HG02642 (cell line): ENCODE results near the gene DHRSX.
"Not testable (repeated sequence)": the region's sequence is repeated elsewhere in the genome, so short reads cannot be mapped to it uniquely, and the experiment has no call there.

ENCODE experiments used
- ATAC-seq: cut with Tn5 transposase; IDR thresholded peaks from one replicate; pipeline ENCODE4 v1.9.1; 2021; ENCODE audit warnings: mild to moderate bottlenecking; ENCODE audit not compliant: unreplicated experiment, poor library complexity

Gene DHRSX

DNA sequence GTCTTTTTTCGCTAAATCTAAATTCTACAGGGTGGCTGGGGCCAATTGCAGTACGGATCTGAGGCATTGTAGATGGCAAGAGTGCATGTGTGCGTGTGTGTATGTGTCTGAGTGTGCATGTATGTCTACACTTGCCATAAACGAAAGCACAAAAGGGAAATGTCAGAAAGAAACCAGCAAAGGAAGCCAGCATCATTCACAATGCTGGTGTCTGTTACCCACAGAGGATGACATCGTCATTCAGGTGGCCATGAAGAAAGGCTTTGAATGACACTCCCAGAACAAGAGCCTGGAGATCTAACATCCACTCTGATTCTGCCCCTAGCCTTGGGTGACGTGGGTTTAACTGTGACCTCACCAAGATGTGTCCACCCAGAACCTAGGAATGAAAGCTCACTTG is 124.6 kb downstream of the DHRSX start:
- no peak for ATAC-seq

DNA sequence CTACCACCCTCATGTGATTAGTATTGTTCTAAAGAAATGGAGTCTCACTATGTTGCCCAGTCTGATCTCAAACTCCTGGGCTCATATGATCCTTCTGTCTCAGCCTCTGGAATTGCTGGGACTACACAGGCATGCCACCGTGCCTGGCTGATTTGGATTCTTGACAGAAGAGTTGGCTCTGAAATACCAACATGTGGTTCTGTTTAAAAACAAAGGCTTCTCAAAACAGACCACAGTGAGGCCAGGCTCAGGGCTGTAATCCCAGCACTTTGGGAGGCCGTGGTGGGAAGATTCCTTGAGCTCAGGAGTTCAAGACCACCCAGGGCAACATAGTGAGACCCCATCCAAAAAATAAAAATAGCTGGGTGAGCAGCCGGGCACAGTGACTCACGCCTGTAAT is 126.7 kb downstream of the DHRSX start:
- ATAC-seq = no peak

DNA sequence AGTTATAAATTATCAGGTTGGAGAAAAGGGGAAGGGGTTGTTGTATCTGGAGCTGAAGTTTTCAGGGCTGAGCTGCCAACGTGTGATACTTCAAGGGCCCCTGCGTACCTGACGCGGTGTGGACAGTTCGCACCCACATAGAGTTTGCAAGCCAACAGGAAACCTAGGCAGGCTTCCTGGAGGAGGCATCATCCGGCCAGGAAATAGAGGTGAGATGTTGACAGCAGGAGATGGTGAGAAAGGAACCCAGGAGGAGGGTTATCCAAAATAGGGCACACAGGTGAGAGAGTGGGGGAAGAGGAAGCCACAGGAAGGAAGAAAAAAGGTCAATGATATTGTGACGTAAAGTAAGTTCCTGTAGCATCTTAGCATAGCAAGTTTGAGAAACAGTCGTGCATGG is 127.2 kb downstream of the DHRSX start:
- no peak for ATAC-seq

DNA sequence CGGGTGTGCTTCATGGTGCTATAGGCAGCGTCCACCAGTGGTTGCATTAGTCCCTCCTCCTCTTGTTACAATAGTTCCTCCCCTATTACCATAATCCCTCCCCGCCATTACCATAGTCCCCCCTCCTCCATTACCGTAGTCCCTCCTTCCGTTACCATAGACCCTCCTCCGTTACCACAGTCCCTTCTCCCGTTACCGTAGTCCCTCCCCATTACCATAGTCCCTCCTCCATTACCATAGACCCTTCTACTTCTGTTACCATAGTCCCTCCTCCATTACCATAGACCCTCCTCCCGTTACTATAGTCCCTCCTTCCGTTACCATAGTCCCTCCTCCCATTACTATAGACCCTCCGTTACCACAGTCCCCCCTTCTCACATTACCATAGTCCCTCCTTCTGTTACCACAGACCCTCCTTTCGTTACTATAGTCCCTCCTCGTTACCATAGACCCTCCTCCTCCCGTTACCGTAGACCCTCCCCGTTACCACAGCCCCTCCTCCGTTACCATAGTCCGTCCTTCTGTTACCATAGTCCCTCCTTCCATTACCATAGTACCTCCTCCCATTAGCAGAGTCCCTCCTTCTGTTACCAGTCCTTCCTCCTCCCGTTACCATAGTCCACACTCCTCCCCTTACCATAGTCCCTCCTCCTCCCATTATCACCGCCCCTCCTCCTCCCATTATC is 129.6 kb downstream of the DHRSX start:
- ATAC-seq = no peak

DNA sequence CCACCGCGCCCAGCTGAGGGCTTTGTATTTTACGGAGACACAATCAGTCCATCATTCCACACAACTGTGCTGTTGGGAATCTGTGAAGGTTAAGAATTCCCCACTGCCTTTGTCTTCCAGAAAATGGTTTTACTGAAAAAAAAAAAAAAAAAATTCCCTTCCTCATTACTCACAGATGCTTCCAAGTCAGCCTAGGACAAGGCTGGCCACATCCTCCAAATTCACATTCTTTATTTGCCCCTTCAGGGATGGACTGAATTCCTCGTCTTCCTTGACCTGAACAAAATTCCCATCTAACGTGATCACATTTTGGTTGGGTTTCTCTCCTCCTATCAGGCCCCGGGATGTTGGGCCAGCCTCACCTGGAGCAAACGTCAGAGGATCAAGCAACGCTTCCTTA is 130.3 kb downstream of the DHRSX start:
- ATAC-seq = no peak

DNA sequence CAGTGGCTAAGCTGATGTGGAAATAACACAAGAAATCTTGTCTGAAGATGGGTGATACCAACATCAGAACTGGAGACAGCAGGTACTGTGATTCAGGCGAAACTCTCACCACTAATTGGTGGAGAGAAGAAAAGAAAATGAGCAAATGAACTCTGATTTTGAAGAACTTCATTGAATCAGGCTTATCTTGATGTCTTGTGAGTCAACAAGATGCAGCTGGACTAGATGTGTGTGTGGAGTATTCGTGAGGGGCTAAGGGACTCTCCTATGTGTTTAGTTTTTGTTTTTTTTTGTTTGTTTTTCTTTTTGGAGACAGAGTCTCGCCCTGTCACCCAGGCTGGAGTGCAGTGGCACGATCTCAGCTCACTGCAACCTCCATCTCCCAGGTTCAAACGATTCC is 131.6 kb downstream of the DHRSX start:
- ATAC-seq = no peak

DNA sequence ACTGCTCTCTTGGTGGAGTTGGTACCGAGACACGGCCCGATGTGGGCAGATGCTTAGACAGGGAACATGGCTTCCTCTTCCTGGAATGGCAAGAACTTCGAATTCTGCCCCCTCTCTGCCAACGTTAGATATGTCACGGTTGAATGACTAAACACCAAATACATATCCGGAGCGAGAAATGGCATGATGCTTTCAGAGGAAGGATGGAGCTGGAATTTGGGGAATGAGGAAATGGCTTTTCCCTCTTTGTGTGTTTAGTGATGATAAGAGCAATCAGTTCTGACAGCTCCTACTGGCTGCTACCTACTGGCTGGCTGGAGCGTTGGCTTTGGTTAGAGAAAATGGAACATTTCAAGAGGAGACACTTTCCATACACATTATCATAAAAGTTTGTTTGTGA is 140.0 kb downstream of the DHRSX start:
- no peak for ATAC-seq

DNA sequence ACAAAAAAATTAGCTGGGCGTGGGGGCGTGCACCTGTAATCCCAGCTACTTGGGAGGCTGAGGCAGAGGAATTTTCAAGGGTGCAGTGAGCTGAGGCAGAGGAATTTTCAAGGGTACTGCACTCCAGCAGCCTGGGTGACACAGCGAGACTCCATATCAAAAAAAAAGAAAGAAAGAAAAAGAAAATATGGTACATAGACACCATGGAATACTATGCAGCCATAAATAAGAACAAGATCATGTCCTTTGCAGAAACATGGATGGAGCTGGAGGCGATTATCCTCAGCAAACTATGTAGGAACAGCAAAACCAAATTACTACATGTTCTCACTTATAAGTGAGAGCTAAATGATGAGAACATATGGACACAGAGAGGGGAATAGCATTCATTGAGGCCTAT is 141.3 kb downstream of the DHRSX start:
- not testable (repeated sequence) for ATAC-seq

DNA sequence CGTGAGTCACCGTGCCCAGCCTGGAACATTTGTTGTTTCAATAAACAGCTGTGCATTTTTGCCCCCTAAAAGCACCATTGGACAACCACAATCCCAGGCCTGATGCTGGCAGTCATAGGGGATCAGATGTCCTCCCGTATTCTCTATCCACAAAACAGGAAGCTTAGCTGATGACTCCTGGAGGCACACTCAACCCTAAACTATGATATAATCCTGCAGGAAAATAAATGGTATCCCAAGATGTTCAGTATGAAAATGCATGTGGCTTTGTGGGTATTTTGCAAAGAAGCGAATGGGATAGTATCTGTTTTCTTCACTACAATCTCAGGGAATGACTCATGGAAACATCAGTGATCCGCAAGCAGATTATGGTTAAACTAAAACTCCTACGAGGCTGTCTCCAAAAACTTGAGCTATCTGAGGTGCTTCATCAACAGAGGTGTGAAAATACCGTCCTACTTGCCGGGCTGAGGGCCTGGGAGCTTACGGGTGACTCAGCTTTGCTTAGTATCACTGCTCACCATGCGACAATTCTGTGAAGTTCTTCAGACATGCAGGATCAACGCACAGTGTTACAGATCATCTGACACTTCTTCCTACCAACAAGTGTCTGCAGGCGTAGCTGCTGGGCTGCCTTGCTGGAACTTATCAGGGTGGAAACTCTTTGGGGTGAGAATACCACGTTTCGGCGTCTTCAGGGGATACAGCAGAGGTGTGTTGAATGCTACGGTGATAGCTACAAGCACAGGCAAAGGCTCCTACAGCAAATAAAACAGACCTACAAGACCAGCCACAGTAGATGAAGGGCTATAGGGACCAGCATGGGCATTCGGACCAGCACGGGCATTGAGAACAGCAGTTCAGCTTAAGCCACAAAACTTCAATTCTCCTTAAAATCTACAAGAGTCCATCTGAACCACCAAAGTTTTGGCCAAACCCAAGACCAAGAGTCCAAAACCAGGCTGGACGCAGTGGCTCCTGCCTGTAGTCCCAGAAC is 148.5 kb downstream of the DHRSX start:
- no peak for ATAC-seq

DNA sequence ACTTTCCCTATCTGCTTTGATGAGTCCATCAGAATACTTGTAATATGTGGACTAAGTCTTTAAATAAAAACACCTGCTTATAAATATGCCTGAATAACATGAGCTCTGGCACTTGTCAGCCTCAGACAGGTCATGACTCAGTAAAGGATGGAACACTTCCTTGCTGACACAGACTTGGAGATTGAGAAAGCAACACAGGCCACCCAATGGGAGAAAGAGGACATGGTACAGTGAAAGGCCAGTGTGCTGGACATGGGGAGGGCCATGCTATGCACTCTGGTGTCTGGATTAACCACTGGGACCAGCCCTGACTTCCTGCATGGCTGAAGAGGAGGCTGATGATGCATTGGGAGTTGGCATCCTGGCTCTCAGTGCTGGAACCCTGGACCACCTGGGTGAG is 149.5 kb downstream of the DHRSX start:
- ATAC-seq = no peak

DNA sequence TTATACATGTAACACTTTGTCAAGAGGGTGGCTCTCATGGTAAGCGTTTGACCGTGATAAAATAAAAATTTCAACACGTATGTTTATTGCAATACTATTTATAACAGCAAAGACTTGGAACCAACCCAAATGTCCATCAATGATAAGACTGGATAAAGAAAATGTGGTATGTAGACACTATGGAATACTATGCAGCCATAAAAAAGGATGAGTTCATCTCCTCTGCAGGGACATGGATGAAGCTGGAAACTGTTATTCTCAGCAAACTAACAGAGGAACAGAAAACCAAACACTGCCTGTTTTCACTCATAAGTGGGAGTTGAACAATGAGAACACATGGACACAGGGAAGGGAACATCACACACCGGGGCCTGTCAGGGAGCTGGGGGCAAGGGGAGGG is 150.1 kb downstream of the DHRSX start:
- not testable (repeated sequence) for ATAC-seq

DNA sequence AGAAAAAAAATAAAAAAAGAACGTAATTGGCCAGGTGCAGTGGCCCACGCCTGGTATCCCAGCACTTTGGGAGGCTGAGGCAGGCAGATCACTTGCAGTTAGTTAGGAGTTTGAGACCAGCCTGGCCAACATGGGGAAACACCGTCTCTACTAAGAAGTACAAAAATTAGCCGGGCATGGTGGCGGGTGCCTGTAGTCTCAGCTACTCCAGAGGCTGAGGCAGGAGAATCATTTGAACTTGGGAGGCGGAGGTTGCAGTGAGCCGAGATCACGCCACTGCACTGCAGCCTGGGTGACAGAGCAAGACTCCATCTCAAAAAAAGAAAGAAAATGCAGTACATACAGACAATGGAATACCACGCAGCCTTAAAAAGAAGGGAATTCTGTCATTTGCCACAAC is 150.7 kb downstream of the DHRSX start:
- not testable (repeated sequence) for ATAC-seq

DNA sequence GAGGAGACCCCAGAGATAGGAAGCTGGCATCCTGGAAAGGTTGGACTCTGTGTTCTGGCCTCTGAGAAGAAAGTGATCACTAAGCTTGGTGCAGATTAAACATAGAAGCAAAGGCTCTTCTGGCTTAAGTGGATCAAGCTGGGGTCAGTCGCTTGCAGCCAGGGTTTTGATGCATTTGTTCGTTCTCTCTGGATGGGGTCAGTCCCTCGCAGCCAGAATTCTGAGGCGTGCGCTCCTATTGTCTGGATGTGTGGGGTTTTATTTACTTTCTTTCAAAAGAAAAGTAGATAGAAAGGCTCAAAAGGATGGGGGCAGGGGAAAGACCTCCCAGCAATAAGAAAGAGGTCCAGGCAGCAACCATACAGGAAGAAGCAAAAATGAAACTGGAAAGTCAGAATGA is 152.6 kb downstream of the DHRSX start:
- no peak for ATAC-seq

DNA sequence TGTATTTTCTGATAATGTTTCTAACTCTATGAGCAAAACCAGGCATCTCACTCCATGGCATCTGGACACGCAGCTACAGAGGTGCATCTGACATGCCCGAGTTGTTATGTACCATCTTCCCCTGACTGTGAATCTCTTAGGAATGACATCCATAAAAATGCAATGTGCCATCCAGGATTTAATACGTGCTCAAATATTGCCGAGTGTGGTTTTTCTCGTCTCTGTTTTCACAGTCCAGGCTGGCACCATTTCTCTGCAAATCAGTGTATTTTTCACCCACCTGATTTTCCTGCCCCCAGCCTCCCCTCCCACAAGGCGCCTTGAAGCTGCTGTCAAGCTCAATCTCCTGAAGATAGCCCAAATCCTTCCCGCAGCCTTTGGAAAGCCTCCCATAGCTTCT is 154.6 kb downstream of the DHRSX start:
- no peak for ATAC-seq

DNA sequence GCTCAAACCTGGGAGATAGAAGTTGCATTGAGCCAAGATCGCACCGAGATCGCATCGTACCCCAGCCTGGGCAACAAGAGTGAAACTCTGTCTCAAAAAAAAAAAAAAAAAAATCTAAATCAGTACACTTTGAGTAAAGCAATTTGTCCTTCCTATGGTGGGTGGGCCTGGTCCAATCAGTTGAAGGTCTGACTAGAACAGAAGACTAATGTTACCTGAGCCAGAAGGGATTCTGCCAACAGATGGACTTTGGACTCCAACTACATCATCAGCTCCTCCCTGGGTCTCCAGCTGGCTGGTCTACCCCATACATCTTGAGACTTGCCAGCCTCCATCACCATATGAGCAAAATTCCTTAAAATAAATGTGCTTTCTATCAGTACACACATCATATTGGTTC is 155.2 kb downstream of the DHRSX start:
- ATAC-seq = no peak

DNA sequence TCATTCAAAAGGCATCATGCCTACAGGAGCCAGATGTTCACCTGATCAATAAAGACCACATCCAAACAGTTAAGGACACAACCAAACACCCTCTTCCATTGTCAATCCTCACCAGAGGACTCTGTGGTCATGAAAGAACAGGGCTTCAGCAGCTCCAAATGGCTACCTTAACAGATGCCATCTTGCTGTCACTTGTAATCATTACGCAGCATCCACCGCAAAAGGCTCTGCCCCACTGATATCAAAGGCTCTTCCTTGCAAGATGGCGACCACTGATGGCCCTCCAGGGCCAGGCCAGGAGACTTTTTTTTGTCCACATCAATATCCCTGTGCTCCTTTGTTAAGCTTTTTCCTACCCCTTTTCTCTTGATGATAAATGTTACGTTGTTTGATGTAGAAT is 157.4 kb downstream of the DHRSX start:
- no peak for ATAC-seq

DNA sequence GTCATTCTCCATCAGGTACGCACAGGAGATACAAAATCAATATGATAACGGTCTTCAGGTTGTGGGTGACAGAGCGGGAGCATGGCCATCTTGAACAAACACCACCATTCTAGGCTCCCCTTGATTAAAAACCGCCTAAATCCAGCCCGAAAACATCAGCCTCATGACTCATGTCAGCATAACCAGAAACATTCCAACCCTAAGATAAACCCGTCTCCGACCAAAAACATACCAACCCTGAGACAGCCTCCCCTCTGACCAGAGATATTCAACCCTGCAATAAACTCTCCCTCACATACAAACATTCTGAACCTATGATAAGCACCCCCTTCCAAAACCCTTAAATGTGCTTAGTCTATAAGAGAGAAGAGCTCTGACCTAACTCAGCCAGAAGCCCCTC is 157.9 kb downstream of the DHRSX start:
- ATAC-seq = no peak

DNA sequence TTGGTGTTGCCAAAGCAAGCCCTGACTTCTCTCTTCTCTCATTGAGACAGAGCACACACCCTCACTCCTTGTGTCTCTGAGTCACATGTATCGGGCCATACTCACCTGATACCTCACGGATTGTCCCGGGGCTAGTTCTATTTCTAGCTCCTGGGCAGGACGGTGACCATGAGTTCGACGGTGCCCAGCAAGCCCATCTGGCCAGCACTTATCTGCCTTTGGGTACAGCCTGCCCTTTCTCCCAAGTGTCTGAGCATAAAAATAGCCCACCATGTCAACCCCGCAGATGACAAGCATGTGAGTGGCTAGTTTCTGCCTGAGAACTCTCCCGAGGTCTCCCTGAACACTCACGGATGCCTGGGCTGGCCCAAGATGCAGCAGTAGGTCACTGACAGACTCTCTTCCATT is 158.5 kb downstream of the DHRSX start:
- ATAC-seq = no peak

DNA sequence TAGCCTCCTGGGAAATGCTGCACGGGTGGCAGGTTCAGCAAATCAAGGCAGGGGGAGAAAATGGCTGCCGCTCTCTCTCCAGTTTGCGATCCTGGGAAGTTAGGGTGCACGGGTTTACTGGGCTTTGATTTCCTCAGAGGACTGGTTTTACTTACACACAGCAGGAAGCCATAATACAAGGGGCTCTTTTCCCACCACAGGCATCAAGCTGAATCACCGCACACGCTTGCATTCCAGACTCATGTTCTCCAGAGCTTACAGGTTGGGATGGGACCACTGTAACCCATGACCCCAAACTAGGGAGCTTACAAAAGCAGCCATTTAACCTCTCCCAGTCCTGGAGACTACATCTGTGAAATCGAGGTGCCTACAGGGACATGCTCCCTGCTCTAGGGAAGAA is 159.8 kb downstream of the DHRSX start:
- ATAC-seq = no peak

DNA sequence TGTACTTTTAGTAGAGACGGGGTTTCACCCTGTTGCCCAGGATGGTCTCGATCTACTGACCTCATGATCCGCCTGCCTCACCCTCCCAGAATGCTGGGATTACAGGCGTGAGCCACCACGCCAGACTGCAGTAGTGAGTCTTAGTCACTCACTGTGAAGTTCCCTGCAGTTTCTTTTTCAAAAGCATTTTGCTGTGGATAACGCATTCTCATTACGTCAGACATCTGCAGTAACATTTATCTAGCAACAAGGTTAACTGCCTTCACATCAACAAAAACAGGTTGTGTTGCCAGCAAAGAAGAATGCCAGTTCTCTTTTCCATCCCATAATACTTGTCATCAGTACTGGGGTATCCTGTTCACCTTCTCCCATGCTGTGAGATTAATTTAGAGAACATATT is 164.6 kb downstream of the DHRSX start:
- ATAC-seq = no peak

DNA sequence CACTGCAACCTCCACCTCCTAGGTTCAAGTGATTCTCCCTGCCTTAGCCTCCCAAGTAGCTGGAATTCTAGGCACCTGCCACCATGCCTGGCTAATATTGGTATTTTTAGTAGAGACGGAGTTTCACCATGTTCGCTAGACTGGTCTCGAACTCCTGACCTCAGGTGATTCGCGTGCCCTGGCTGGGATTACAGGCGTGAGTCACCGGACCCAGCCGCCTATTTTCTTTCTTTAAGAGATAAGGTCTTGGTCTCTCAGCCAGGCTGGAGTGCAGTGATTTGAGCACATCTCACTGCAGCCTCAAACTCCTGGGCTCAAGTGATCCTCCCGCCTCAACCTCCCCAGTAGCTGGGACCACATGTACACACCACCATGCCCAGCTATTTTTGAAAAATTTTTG is 166.5 kb downstream of the DHRSX start:
- ATAC-seq = no peak

DNA sequence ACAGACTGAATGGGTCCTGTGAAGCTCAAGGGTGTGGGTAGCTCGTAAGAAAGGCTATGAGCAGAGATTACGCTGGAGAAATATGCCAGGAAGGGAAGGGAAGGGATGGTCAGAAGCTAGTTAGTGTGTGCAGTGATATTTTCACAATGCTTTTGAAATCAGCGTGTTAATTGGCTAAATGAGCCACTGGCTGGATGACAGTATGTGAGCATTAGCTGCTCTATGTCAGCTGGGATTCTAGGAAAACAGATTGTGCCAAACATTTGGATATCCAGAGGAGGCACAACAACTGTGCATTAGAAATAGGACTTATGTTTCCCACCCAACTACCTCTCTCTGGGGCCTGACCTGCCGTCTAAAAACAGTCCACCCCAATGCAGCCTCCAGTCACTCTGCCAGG is 168.5 kb downstream of the DHRSX start:
- no peak for ATAC-seq
